Muscle layer of duodenum (tissue), 2 donors: Measurements from ENCODE around the gene RGS7.

Experiments
- H3K27ac ChIP-seq: one replicate; pipeline ENCODE4 v1.7.0; 2013; ENCODE audit warnings: mild to moderate bottlenecking, low read length
- H3K27me3 ChIP-seq: one replicate; pipeline ENCODE4 v1.7.0; 2013; ENCODE audit warnings: low read depth, mild to moderate bottlenecking, control low read depth, low read length
- H3K36me3 ChIP-seq, 2 donors: one replicate each; pipeline ENCODE4 v1.7.0; 2013; ENCODE audit warnings: low read length in 2 of 2, control low read depth in 1 of 2, mild to moderate bottlenecking in 1 of 2; ENCODE audit not compliant: insufficient read depth in 2 of 2, control insufficient read depth in 1 of 2
- H3K4me1 ChIP-seq, 2 donors: one replicate each; pipeline ENCODE4 v1.7.0; 2013; ENCODE audit warnings: low read length in 2 of 2, mild to moderate bottlenecking in 2 of 2, control low read depth in 1 of 2, moderate library complexity in 1 of 2; ENCODE audit not compliant: insufficient read depth in 2 of 2, control insufficient read depth in 1 of 2
- H3K4me3 ChIP-seq, 2 donors: one replicate each; pipeline ENCODE4 v1.7.0; 2013; ENCODE audit warnings: low read length in 2 of 2, low read depth in 1 of 2, mild to moderate bottlenecking in 1 of 2
- H3K9me3 ChIP-seq, 2 donors: one replicate each; pipeline ENCODE4 v1.7.0; 2013; ENCODE audit warnings: low read length in 2 of 2, control low read depth in 1 of 2, mild to moderate bottlenecking in 1 of 2; ENCODE audit not compliant: control insufficient read depth in 1 of 2
- donor health status: healthy.

The RGS7 gene

DNA sequence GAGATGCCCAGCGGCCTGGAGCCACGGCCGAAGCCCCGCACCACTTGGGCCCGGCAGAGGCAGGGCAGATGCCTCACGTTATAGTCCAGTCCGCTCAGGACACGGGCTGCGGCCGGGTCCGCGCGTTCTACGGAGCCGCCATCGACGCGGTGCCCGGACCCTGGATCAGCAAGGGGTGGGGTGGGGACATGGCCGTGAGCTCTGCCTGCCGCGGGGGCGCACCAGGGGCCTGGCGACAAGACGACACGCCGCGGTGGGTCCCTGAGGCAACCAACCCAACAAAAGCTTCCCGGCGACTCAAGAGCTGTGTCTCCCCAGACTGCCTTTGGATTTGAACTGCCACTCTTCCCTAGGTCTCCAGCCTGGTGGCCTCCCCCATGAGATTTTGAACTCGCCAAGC is 533.6 kb downstream of the RGS7 start:
- no peaks in the 10 kb centered on the region for H3K27me3 ChIP-seq
- H3K36me3 ChIP-seq = no peaks in the 10 kb centered on the region
- H3K4me1 ChIP-seq = no peaks in the 10 kb centered on the region
- H3K9me3 ChIP-seq = peaks cover 0 to 4% of the 10 kb centered on the region in 2 donors
- no peak overlapping the region for H3K27ac ChIP-seq
- no peak overlapping the region for H3K4me3 ChIP-seq

DNA sequence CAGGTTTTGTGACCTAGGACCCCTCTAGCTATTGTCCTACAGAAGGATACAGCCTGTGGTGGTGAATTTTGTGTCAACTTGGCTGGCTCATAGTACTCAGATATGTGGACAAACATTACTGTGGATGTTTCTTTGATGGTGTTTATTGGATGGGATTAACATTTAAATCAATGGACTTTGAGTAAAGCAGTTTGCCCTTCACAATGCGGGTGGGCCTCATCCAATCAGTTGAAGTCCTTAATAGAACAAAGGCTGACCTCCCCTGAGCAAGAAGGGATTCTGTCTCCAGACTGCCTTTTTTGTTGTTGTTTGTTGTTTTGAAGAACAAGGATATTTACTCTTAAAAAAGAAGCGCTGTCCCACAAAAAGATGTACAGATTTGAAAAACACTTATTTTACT is 535.1 kb downstream of the RGS7 start:
- no peak overlapping the region for H3K27ac ChIP-seq
- H3K4me3 ChIP-seq = no peak overlapping the region
- peaks cover 0 to 4% of the 10 kb centered on the region in 2 donors for H3K9me3 ChIP-seq
- no peaks in the 10 kb centered on the region for H3K27me3 ChIP-seq
- H3K36me3 ChIP-seq = no peaks in the 10 kb centered on the region
- no peaks in the 10 kb centered on the region for H3K4me1 ChIP-seq

DNA sequence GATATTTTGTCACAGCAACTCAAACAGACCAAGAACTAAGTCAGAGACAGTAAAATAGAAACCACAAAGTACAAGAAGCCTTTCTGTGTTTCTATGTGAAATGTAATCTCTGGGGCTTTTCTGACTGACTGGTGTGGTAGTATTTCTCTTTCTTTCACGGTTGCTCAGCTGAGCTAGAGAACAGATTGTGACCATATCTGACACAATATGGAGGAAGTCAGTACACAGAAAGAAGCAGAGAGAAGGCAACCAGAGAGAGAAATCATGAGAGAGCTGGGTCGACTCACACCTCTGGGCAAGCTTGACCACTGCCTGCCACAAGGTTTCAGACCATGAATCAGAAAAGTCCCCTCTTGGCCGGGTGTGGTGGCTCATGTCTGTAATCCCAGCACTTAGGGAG is 536.2 kb downstream of the RGS7 start:
- Histone ChIP-seq H3K27me3 (no peaks in the 10 kb centered on the region), H3K36me3 (no peaks in the 10 kb centered on the region), H3K9me3 (peaks cover 0 to 4% of the 10 kb centered on the region in 2 donors), H3K27ac (no peak overlapping the region), H3K4me3 (no peak overlapping the region), H3K4me1 (no peaks in the 10 kb centered on the region)

GRCh38 chr1:240816472-240816871 is 540.5 kb downstream of the RGS7 start:
- Histone ChIP-seq H3K36me3 (no peaks in the 10 kb centered on the region), H3K4me3 (no peak overlapping the region), H3K4me1 (no peaks in the 10 kb centered on the region), H3K27ac (no peak overlapping the region), H3K9me3 (peaks cover 0 to 4% of the 10 kb centered on the region in 2 donors), H3K27me3 (no peaks in the 10 kb centered on the region)

- Histone ChIP-seq H3K9me3 (no peaks in the 10 kb centered on the region), H3K27me3 (no peaks in the 10 kb centered on the region), H3K4me3 (no peak overlapping the region), H3K36me3 (no peaks in the 10 kb centered on the region), H3K27ac (no peak overlapping the region), H3K4me1 (no peaks in the 10 kb centered on the region)
These were observed 543.3 kb downstream of the RGS7 start for GRCh38 chr1:240813720-240814119.

- H3K27me3 ChIP-seq = no peaks in the 10 kb centered on the region
- H3K4me1 ChIP-seq = no peaks in the 10 kb centered on the region
- no peaks in the 10 kb centered on the region for H3K36me3 ChIP-seq
- H3K9me3 ChIP-seq = no peaks in the 10 kb centered on the region
- no peak overlapping the region for H3K27ac ChIP-seq
- H3K4me3 ChIP-seq = no peak overlapping the region
These were observed 545.7 kb downstream of the RGS7 start for GRCh38 chr1:240811256-240811655.

DNA sequence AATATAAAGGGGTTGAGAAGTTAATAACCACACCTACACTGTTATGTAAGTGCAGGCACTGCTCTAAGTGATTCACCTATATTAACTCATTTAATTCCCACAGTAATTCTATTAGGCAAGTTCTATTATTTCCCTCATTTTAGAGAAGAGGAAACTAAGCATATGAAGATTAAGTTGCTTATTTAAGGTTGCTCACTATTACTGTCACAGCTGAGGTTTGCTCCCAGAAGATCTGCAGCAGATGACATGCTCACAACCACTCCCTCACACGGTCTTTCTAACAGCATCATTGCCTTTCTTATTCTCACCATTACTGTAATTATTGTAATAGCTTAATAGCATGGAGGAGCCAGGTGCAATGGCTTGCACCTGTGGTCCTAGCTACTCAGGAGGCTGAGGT is 548.6 kb downstream of the RGS7 start:
- Histone ChIP-seq H3K9me3 (no peaks in the 10 kb centered on the region), H3K36me3 (no peaks in the 10 kb centered on the region), H3K27me3 (no peaks in the 10 kb centered on the region), H3K27ac (no peak overlapping the region), H3K4me3 (no peak overlapping the region), H3K4me1 (no peaks in the 10 kb centered on the region)

- Histone ChIP-seq H3K27me3 (no peaks in the 10 kb centered on the region), H3K4me1 (no peaks in the 10 kb centered on the region), H3K36me3 (no peaks in the 10 kb centered on the region), H3K27ac (no peak overlapping the region), H3K9me3 (no peaks in the 10 kb centered on the region), H3K4me3 (no peak overlapping the region)
These were observed 550.7 kb downstream of the RGS7 start for GRCh38 chr1:240806200-240806745.

- Histone ChIP-seq H3K27ac (no peak overlapping the region), H3K4me1 (no peaks in the 10 kb centered on the region), H3K4me3 (no peak overlapping the region), H3K36me3 (no peaks in the 10 kb centered on the region), H3K9me3 (no peaks in the 10 kb centered on the region), H3K27me3 (no peaks in the 10 kb centered on the region)
These were observed 552.5 kb downstream of the RGS7 start for GRCh38 chr1:240804475-240804874.

- Histone ChIP-seq H3K27ac (no peak overlapping the region), H3K36me3 (no peaks in the 10 kb centered on the region), H3K27me3 (no peaks in the 10 kb centered on the region), H3K4me1 (no peaks in the 10 kb centered on the region), H3K4me3 (no peak overlapping the region), H3K9me3 (no peaks in the 10 kb centered on the region)
These were observed 553.9 kb downstream of the RGS7 start for GRCh38 chr1:240803151-240803550.

GRCh38 chr1:240802271-240802670 is 554.7 kb downstream of the RGS7 start:
- Histone ChIP-seq H3K4me3 (no peak overlapping the region), H3K9me3 (no peaks in the 10 kb centered on the region), H3K4me1 (no peaks in the 10 kb centered on the region), H3K36me3 (no peaks in the 10 kb centered on the region), H3K27ac (no peak overlapping the region), H3K27me3 (no peaks in the 10 kb centered on the region)

DNA sequence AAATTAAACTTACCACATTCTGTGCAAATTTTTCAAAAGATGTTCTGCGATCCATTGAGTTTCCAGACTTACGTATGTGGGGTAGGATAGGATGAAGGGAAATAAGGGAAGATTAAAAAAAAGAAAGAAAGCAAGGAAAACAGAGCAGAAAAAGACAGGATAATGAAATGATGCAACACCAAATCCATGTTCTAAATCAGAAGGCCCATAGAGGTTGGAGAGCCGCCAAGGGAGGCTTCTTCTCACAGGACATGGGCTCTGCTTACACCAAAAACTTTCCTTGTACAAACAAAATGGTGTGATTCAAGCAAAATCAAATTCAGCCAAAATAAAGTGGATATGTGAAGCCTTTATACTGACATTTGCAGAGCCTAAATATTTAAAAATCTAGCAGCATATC is 555.6 kb downstream of the RGS7 start:
- H3K9me3 ChIP-seq = no peaks in the 10 kb centered on the region

More for the DNA sequence above, 555.6 kb downstream of the RGS7 start:
- H3K27me3 ChIP-seq = no peaks in the 10 kb centered on the region
- no peak overlapping the region for H3K4me3 ChIP-seq
- no peaks in the 10 kb centered on the region for H3K36me3 ChIP-seq
- no peak overlapping the region for H3K27ac ChIP-seq
- H3K4me1 ChIP-seq = no peaks in the 10 kb centered on the region
